Nephron progenitor cell (in vitro differentiated cells): ENCODE measurements around the gene STAC.
"Not testable (repeated sequence)": the region's sequence is repeated elsewhere in the genome, so short reads cannot be mapped to it uniquely, and the experiment has no call there.

Experiments
- DNase-seq: peaks from one replicate; pipeline ENCODE4 v3.0.0; 2021
- H3K27ac Mint-ChIP-seq: 2 replicates; pipeline ENCODE4 v1.8.0; 2021; ENCODE audit warnings: mild to moderate bottlenecking, moderate library complexity, mixed read lengths
- H3K27me3 Mint-ChIP-seq: 2 replicates; pipeline ENCODE4 v1.8.0; 2021; ENCODE audit warnings: mild to moderate bottlenecking, low read depth, mixed read lengths; ENCODE audit not compliant: poor library complexity
- H3K36me3 Mint-ChIP-seq: 2 replicates; pipeline ENCODE4 v1.8.0; 2021; ENCODE audit warnings: low read depth, mixed read lengths
- H3K4me1 Mint-ChIP-seq: 2 replicates; pipeline ENCODE4 v1.8.0; 2021; ENCODE audit warnings: mixed read lengths
- H3K4me3 Mint-ChIP-seq: 2 replicates; pipeline ENCODE4 v1.8.0; 2021; ENCODE audit warnings: mild to moderate bottlenecking, moderate library complexity, mixed read lengths
- H3K9me3 Mint-ChIP-seq: 2 replicates; pipeline ENCODE4 v1.8.0; 2021; ENCODE audit warnings: mild to moderate bottlenecking, moderate library complexity, mixed read lengths
- TF ChIP-seq, protein P1 (sequence below): fragments of 200-600 bp; sonication (generic); IDR thresholded peaks from 2 replicates; pipeline ENCODE4 v1.5.0; 2021; ENCODE audit warnings: antibody characterized with exemption

STAC gene

DNA sequence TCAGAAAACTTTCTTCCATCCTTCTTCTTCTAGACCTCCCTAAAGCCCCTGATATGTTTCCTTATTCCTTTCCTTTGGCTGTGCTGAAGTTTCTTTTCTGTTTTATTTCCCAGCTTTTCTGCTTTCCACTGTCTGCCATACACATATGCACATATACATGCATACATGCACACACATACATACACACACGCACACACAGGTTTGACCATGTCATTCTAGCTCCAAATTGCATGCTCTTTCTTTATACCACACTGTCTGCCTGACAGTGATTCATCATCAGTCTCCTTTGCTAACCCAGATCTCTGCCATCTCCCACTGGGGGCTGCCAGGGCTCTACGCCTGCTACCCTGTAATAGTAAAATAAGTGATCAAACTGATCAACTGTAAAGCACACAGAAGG is 181.3 kb downstream of the STAC start:
- H3K9me3 Mint-ChIP-seq = no peaks in the 10 kb centered on the region

DNA sequence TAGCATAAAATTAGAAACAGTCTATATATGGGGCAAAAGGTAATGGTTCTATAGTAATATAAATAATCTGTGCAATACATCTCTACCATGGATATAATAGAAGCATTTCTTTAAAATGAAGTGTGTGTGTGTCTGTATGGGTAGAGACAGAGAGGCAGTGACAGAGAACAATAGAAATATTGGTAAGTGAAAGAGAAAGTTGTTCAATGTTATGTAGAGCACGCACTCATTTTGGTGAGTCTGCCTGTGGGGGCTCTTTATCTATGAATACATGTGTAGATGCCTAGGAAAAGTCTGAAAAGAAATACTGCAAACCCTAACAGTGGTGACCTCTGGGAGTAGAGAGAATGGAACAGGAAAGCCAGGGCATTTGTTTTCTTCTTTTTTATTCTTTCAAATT is 182.6 kb downstream of the STAC start:
- Mint-ChIP-seq H3K4me1 (peaks cover 8% of the 10 kb centered on the region), H3K27me3 (peaks cover 9% of the 10 kb centered on the region), H3K27ac (no peak overlapping the region), H3K4me3 (no peak overlapping the region), H3K36me3 (no peaks in the 10 kb centered on the region), H3K9me3 (no peaks in the 10 kb centered on the region)
- DNase-seq = no peak
- TF ChIP-seq, protein P1, sequence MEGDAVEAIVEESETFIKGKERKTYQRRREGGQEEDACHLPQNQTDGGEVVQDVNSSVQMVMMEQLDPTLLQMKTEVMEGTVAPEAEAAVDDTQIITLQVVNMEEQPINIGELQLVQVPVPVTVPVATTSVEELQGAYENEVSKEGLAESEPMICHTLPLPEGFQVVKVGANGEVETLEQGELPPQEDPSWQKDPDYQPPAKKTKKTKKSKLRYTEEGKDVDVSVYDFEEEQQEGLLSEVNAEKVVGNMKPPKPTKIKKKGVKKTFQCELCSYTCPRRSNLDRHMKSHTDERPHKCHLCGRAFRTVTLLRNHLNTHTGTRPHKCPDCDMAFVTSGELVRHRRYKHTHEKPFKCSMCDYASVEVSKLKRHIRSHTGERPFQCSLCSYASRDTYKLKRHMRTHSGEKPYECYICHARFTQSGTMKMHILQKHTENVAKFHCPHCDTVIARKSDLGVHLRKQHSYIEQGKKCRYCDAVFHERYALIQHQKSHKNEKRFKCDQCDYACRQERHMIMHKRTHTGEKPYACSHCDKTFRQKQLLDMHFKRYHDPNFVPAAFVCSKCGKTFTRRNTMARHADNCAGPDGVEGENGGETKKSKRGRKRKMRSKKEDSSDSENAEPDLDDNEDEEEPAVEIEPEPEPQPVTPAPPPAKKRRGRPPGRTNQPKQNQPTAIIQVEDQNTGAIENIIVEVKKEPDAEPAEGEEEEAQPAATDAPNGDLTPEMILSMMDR = no peak

More for the DNA sequence above, 181.3 kb downstream of the STAC start:
- TF ChIP-seq, protein P1 = no peak
- no peak for DNase-seq
- Mint-ChIP-seq H3K36me3 (no peaks in the 10 kb centered on the region), H3K27me3 (peaks cover 9% of the 10 kb centered on the region), H3K4me3 (no peak overlapping the region), H3K27ac (peak overlapping the region; percentile 17), H3K4me1 (peaks cover 8% of the 10 kb centered on the region)

DNA sequence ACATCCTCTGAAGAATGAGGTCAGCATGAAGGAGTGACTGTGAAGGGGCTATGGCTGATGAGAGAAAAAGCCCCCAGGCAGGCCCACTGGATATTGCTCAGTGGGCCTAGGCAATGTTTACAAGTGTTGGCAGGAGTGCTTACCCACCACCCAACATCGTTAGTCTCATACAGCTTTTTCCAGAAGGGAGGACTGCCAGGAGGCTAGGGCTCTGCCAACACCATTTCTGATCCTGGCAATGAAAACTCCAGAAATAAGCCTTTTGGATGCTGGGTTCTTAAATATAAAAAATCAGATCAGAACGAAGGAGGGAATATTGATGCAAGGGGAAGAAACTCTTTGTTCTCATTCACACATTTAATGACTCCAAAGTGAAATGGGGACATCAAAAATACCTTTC is 194.9 kb downstream of the STAC start:
- no peak overlapping the region for H3K4me3 Mint-ChIP-seq

DNA sequence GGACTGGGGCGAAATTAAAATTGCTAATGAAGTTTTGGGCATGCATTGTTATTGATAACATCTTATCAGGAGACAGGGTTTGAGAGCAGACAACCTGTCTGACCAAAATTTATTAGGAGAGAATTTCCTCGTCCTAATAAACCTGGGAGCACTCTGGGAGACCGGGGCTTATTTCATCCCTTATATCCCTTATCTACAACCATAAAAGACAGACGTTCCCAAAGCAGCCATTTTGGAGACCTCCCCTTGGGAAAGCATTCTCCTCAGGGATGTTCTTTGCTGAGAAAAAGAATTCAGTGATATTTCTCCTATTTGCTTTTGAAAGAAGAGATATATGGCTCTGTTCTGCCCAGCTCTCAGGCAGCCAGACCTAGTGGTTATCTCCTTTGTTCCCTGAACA is 198.1 kb downstream of the STAC start:
- H3K4me1 Mint-ChIP-seq, H3K36me3 Mint-ChIP-seq, H3K4me3 Mint-ChIP-seq, H3K27ac Mint-ChIP-seq, H3K27me3 Mint-ChIP-seq: not testable (repeated sequence)
- peak; percentile 5 for DNase-seq
- peaks cover 28% of the 10 kb centered on the region for H3K9me3 Mint-ChIP-seq

More for the DNA sequence above, 194.9 kb downstream of the STAC start:
- Mint-ChIP-seq H3K27me3 (no peaks in the 10 kb centered on the region), H3K27ac (no peak overlapping the region), H3K4me1 (no peaks in the 10 kb centered on the region), H3K36me3 (no peaks in the 10 kb centered on the region), H3K9me3 (peaks cover 25% of the 10 kb centered on the region)
- TF ChIP-seq, protein P1 = no peak
- no peak for DNase-seq

DNA sequence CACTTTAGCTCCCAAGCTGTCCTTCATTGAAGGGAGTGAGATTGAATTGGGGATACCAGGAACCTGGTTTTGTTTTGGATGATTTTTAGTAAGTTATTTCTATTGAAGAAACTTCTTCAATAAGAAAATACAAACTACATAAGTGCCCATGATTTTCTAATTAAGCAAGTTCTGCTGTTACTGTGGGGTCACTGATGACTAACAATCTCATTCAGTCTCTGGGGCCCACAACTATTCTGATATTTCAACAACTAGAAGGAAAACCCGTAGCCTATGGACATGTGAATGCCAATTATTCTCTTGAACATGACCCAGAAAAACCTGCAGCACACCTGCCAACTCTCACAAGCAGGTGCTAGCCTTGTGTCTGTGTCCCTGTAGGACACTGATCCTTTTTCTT is 199.4 kb downstream of the STAC start:
- no peak for DNase-seq
- H3K27me3 Mint-ChIP-seq = no peaks in the 10 kb centered on the region
- TF ChIP-seq, protein P1 = no peak
- H3K4me3 Mint-ChIP-seq = no peak overlapping the region
- H3K36me3 Mint-ChIP-seq = no peaks in the 10 kb centered on the region
- H3K4me1 Mint-ChIP-seq = no peaks in the 10 kb centered on the region
- peaks cover 36% of the 10 kb centered on the region for H3K9me3 Mint-ChIP-seq
- H3K27ac Mint-ChIP-seq = no peak overlapping the region

DNA sequence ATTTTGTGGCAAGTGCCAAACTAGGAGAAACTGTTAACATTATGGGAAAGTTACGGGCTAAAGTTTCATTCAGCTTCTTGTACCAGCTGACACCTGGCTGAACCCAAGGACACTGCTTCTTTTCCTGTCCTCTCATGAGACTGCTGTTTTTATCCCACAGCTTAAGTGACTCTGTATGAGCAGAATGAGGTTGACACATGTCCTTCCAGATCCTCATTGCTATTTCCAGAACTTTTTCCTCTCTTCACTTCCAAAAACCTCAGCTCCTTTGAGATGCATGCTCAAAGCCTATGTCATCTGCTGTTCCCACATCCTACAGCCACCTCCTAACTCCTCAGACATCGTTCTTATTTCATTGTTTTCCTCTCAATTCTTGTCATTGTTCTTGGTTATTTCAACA is 200.4 kb downstream of the STAC start:
- Mint-ChIP-seq H3K27me3 (no peaks in the 10 kb centered on the region), H3K9me3 (peaks cover 41% of the 10 kb centered on the region), H3K36me3 (no peaks in the 10 kb centered on the region), H3K27ac (no peak overlapping the region), H3K4me3 (no peak overlapping the region), H3K4me1 (no peaks in the 10 kb centered on the region)
- no peak for DNase-seq
- TF ChIP-seq, protein P1 = no peak
